ENCODE measurements around the gene ABCA4.

Gene ABCA4

DNA sequence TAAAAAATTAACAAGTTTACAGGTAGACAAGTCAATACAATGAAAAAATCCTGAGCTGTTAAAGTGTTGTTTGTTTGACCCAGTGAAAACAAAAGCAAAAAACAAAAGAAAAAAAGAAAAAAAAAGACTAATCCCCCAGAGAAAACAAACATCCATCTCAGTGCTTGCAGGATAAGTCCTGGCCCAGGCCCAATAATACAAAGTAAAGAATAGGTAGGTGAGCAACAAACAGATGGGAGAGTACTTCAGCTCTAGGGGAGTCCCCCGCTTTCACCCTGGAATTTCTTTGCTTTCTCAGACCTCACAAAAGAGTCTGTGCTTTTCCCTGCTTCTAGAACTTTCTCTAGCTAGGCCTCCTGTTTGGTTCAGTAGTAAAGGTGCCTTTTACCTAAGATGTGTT is 70.3 kb downstream of the ABCA4 start:
- no peak for DNase-seq (ENCODE audit: low spot score)

DNA sequence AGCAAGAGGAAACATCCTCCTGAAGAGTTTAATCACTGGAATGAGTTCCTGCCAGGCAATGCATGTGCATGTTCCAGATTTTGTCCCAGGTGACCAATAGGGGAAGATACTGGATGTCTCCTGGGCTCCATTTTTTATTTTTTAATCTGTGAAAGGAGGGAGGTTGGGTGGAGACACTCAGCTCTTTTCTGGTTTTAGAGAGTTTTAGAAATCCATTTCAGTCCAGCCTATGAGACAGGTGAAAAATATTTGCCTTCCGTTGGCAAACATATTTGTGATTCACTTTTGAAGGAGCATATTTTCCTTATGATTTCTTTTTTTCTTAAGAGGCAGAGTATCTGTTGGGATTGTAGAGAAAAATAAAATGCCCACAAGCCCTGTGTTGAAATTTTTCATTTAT is 70.7 kb downstream of the ABCA4 start:
- DNase-seq (ENCODE audit: low spot score), result no peak

DNA sequence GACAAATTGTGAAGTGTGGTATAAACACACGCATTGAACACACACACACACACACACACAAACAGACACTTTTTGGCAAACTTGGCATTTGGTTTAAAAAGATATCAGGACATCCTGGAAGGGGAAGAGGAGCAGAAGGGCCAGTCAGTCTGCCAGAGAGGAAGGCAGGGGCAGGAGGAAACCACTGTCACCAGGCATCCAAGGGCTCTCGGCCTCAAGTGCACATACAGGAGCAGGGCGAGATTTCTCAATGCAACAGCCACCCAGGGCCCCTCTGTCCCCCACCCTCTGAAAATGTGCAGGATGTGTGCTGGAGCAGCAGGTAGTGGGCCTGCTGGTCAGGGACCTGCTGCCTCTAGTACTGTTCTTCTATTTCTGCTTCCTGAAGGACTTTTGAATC is 71.2 kb downstream of the ABCA4 start:
- DNase-seq (ENCODE audit: low spot score), result no peak

DNA sequence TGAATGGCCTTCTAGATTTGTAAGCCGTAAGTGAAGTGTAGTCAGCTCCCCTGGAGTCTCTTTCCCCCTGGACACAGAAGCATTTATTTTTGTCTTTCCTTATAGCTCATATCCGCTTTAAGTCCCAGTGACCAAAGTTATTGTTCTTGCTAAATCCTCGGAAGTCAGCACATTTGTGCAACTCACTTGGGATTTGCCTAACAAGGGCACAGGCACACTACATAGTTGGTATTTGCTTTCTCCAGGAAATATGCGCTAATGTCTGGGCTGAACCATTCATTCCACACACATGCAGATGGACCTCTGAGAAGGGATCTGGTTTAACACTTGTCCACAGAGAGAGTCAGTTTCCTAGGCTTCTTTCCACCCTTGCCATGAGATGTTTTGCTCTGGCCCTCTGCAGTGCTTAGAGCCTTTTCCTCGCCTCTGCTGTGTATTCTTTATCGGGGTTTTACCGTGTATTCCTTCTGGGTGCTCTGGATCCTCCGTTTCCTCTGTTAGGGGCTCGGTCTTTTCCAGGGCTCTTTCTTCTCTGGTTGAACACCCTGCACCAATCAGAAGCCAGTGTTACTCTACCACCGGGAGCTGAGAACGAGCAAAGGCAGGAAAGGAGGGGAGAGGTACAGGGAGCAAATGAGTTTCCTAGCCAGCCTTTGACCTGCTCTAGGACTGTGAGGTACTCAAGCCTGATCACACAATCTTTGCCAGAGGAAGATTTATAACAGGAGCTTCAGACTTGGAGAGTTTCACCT is 72.4 kb downstream of the ABCA4 start:
- no peak for DNase-seq (ENCODE audit: low spot score)

DNA sequence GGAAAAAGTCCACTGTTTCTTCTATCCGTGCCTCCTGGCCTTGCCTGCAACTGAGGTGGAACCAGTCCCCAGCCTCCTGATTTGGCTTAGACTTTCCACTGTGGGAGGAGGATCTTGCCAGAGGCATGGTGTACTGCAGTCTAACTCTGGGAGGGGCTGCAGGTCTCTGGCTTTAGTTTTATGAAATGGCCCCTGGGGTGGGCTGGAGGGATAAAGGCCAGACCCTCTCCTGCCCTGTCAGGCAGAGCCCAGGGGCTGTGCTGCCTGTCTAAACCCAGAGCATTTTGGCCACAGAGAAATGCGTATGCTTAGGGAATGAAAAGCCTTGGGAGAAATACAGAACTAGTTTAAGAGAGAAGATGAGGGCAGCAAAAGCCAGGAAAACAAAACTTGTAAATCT is 73.0 kb downstream of the ABCA4 start:
- DNase-seq (ENCODE audit: low spot score), result no peak

DNA sequence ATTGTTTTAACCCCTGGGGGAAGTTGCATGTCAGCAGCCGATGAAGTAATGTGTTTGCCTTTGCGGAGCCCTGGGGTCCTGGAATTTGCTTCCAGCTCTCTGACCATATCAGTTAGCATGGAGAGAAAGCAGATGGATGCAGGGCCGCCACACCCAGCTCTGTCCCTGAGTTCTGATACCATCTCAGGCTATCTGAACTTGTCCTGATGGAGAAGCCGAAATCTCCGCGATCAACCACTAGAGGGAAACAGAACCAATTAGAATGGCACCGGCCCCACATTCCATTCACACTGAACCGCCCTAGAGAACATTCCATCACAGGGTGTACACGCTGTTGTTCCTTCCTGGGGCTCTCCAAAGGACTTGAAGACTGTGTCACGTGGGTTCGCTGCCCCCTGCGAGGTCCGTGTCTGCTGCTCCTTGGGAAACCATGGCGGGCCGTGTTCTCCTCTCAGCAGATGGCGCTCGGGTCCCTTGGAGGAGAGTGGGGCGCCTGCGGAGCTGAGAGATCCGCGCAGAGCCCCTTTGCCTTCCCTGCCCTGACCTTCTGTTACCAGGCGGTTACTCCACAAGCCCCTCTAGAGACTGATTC is 75.4 kb downstream of the ABCA4 start:
- DNase-seq (ENCODE audit: low spot score), result peak; percentile 72

DNA sequence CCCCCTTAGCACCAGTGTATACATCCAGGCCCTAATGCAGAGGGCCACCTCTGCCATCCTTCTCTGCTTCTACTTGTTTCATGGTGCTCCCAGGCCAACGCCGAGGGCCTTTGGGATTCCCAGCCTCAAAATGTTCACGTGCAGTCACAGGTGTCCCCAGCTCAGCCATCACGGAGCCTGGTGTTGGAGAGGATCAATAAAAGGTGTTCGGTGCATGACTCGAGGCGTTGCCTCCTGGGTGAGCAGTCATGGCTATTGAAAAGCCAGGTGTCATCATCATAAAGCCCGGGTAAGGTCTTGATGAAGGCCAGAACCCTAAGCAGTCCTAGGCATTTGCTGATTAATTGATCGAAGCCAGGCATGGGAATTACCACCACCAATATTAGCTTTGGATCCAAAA is 76.1 kb downstream of the ABCA4 start:
- no peak for DNase-seq (ENCODE audit: low spot score)

DNA sequence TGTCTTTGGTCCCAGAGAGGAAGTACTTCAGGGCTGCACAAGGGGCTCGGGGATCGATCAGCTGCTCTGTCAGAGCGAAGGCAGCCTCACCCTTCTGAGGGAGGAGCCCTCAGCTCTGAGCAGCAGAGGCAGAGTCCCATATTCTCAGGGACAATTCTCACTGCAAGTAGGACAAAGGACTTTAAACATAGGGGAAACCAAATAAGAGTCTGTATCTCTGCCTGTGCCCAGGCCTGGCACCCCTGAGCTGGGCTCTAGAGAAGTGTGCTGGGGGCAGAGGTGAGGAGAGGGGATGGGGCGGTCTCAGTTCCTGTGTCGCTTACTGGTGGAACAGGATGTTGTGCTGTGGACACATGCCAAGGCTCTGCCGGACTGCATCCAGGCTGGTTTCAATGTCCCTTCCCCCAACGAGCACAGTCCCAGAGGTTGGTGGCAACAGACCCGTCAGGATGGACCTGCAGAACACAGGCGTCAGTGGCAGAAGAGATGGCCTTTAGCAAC is 76.6 kb downstream of the ABCA4 start:
- DNase-seq (ENCODE audit: low spot score), result no peak

DNA sequence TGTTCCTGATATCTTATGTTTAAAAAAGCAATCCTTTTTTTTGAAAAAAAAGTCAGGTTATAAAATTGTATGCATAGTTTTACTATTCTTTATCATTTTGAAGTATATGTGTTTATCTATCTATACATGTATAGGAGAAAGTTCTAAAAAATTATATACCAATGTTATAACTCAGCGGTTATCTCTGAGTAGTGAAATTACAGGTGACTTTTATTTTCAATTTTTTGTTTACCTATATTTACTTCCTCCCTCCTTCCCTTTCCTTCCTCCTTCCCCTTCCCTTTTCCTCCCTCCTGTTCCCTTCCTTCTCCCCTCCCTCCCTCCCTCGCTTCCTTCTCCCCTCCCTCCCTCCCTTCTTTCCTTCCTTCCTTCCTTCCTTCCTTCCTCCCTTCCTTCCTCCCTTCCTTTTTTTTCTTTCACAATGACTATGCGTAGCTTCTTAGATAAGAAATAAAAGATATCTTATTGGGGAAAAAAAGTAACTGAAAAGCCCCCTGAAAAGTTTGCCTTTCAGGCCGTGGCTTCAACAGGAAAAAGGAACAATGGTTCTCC is 77.1 kb downstream of the ABCA4 start:
- DNase-seq (ENCODE audit: low spot score), result no peak

DNA sequence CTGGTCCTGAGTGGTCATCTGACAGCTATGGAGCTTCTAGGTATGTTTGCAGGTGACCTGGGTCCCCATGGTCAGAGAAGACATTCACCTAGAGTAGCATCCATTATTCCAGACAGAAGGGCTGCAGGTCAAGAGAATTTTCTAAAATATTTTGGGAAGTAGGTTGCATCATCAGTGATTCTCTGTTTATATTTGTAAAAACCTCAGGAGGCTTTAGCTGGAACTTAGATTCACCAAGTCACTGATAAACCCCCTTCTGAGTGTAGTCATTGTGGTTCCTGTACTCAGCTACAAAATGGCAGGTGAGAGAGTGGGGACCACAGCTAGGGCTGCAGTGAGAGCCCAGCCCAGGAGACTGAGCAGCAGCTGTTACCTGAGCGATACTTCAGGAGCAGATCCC is 78.6 kb downstream of the ABCA4 start:
- no peak for DNase-seq (ENCODE audit: low spot score)

DNA sequence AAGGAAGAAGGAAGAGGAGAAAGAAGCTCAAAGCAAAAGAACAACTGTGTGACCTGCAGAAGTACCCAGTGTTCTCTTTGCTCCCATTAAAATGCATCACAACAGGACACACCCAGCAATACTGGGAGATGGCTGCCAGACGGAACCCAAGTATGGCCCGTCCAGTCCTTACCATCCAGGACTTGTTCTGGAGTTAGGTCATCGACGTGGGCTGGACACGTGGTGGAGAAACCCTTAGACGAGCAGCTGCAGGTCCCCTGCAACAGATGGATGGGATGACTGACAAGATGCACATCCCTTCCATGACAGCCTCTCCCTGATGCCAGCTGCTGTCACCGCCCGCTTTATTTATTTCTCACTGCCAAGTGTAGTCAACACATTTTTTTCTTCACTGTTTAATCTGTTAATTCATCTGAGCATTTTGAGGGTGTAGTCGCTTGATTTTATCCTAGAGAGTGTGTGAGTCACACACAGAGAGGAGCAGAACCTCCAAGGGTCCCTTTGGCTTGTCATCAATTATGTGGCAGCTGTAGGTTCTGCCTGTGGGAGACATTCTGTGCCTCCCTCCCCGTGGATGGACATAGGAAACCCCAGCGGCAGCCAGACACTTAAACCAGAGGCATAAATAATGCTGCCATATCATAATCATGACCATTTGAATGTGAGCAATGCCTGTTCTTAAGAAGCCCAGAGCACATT is 80.9 kb downstream of the ABCA4 start:
- no peak for DNase-seq (ENCODE audit: low spot score)

DNA sequence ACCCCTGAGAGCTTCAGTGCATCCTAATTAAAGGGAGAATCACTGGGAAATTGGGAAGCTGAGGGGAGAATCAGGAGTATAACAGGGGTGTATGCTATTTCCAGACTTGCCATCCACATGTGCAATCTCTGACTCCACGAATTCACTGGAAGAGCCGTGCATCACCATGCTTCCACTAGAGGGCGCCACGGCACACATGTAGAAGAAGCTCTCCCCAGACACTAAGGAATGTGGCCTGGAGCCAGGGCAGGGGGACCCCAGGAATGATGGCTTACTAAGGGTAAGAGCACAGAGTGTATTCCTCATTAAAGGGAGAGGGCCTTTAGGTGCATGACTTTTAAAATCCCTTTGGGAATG is 81.5 kb downstream of the ABCA4 start:
- DNase-seq (ENCODE audit: low spot score), result peak; percentile 72

DNA sequence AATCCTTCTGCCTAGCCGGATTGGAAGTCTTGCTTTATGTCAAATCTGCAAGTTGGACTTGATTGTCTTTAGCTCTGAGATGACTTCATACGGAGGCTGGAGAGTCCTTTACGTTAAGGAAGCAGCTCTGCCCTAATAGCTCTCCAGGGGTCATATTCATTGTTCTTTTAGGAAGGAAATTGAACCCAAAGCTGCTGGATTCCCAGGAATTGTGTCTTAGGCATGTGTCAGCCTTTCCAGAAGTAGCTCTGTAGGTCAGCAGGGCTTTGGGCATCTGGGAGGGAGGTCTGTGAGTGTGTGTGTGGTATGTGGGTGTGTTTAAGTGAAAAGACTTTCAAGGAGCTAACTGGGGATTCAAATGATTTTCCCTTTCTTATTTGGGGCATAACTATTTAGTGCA is 82.4 kb downstream of the ABCA4 start:
- no peak for DNase-seq (ENCODE audit: low spot score)

DNA sequence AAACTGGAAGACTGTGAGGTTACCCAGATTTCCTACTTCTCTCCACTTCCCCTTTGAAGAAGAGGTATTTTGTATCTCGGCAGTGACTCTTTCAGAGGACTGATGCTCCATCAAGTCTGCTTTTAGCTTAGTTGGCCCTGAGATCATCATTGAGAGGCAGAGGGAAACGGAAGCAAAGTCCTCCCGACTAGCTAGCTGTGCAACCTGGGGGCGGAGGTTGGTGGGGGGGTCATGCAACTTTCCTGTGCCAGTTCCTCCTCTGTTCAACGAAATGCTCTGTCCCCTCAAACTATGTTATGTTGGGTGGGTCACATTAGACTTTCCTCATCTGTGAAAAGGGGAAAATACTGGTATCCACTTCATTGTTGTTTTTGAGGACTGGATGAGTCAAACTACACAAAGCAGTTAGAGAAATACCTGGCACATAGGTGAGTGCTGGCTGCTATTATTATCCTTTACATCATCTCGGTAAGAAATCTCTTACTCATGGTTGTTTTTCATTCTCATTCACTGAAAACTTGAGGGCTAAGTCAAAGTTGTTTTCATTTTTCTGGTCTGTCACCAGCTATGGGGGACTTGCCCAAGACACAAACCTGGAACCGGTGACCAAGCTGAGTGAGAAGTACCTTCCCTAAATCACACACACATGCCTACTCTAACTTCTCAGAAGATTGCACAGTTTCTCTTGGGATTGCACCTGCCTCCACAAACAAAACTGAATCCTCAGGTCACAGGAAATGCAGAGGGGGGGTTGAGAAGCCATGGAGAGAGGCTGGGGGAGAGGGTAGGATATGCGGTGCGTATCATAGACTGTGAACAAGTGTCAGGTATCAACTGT is 83.3 kb downstream of the ABCA4 start:
- no peak for DNase-seq (ENCODE audit: low spot score)

DNA sequence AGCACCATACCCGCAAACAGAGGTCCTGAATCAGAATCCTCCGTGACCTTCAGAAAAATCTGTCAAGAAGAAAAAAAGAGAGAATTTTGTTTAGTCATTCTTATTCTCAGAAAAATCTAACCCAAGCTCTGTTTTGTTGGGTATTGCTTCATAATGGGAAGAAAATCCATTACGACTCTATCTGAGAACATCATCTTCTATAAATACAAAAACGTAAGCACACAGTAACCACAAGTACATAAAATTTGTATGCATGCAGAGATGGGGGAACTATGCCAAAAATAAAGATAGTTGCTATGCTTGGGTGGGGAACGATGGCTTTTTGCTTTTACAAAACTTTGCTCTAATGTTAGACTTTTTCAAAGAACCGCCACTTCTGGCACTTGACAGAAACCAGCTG is 84.2 kb downstream of the ABCA4 start:
- DNase-seq (ENCODE audit: low spot score), result no peak

DNA sequence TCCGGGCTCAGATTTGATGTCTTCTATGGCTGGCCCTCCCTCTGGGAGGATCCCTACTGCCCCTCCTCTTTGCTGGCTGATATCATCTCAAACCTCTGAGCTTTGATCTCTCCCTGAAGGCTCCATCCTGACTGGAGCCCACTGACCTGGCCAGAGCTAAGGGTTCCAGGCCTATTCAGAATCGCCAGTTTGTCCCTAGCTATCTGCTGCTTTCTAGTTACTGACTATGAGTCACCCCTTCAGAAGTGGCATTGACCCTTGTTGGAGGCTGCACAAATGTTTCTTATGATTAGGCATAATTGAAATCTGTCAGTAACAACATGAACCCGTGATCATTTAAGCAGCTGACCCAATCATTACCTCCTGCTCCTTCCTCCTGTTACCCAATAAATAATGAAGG is 87.1 kb downstream of the ABCA4 start:
- DNase-seq (ENCODE audit: low spot score), result no peak

DNA sequence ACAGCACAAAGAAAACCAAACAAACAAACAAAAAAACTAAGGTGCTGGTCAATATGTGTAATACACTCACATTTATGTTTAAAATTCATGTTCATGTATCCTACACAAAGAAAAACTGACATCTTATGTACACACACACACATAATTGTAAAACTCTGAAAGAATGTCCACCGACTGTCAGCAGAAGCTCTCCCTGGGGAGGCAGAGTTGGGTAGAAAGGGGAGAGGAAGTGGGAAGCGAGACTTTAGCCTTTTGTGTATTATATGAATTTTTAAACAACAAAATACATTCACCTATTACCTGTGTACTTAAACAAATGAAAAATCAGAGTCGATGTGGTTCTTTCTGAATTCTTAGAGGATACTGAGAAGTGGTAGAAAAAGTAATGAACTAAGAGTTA is 88.3 kb downstream of the ABCA4 start:
- DNase-seq (ENCODE audit: low spot score), result no peak

DNA sequence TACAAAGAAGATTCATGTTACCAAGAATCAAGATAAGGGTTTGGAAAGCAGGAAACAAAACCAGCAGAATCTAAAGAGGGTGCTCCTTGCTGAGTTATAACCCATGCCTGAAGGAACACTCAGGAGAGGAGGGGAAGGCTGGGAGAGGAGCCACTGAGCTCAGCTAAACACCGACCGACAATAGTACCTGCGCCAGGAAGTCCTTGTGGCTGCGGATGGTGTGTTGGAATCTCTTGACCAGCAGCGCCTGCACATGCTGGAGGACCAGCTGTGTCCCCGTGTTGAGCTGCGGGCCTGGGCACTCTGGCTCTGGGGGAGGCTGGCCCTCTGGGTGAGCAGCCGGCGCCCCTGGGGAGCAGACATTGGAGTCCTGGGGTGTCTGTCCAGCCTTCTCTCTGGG is 89.4 kb downstream of the ABCA4 start:
- DNase-seq (ENCODE audit: low spot score), result no peak

DNA sequence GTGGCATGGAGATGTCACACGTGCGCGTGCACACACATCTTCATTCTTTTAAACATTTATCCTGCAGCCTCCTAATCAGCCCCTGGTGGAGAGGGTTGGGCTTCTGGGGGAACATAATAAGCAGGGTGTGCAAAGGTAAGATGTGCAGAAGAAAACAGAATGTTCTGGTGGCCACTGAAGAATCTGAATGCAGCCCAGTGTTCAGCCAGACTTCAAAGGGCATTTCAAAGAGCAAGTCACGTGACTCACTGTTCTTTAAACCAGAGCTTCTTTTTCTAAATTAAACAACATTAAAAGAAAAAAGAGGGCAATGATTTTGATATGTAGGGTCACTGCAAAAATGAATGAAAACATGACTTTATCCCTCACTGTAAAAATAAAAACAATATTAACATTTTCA is 89.8 kb downstream of the ABCA4 start:
- DNase-seq (ENCODE audit: low spot score), result no peak

DNA sequence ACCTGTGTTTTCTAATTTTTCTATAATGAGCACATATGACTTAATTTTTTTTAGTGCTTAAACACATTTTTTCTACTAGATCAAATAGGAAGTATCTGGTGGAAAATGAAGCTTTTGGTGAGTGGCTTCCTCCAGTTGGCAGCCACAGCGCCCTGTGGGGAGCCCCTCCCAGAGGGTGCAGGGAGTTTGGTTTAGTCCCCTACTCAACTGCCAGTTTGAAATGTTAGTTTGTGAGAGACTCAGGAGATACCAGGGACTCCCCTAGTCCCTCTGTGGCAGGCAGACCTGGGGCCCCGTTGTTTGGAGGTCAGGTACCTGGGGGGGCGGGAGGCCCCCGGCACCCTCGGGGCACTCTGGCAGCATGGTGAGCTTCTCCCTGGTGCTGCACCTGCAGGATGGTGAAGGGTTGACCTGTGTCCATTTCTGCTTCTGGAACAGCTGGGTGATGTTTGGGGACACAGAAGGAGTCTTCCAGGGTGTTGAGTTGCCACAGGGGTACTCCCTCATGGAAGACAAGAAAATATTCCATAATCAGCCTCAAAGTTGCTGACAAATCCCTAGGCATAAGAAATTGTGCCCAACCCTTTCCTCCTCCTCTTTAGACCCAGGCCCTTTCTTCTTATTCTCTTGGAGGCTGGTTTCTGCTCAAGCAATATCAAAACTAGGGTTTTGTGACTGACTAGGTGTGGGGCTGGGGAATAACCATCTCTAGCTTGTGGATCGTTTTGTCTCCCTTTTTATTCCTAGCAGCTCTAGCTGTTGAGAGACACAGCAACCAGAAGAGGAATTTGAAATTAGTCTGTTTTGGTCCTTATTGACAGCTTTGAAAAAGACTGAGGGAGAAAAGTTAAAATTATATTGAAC is 91.6 kb downstream of the ABCA4 start:
- DNase-seq (ENCODE audit: low spot score), result no peak

Data from D341Med (cell line).